K562 (cell line): ENCODE results near the gene P4HTM. TPM values are rescaled to one million over a fixed set of nuclear protein-coding genes. Genes with fewer than 3 reads are reported as not detected.

Experiments
- ARID4B ChIP-seq: sonication (generic); formaldehyde crosslinking; IDR thresholded peaks from 2 replicates; pipeline ENCODE4 v1.8.0; 2022; ENCODE audit warnings: mild to moderate bottlenecking, missing genetic modification reagents
- BHLHE40 ChIP-seq: IDR thresholded peaks from 2 replicates; pipeline ENCODE4 v1.6.1; 2011; ENCODE audit warnings: low read length, improper control_type of control experiment
- ESRRA ChIP-seq: fragments of 450-650 bp; IDR thresholded peaks from 2 replicates; pipeline ENCODE4 v1.6.1; 2014; ENCODE audit warnings: low read depth, mild to moderate bottlenecking, moderate library complexity, borderline replicate concordance
- ETV5 ChIP-seq: sonication (generic); formaldehyde crosslinking; IDR thresholded peaks from 2 replicates; pipeline ENCODE4 v1.4.0; 2020; ENCODE audit warnings: low read depth, mild to moderate bottlenecking, missing genetic modification reagents
- GTF2F1 ChIP-seq: IDR thresholded peaks from 2 replicates; pipeline ENCODE4 v1.6.1; 2011; ENCODE audit warnings: low read depth, low read length, improper control_type of control experiment
- MED1 ChIP-seq: sonication (generic); formaldehyde crosslinking; IDR thresholded peaks from 2 replicates; pipeline ENCODE4 v1.8.1; 2023; ENCODE audit warnings: missing genetic modification reagents, borderline replicate concordance
- PCBP2 ChIP-seq: fragments of 200-400 bp; formaldehyde crosslinking; IDR thresholded peaks from 2 replicates; pipeline ENCODE4 v1.6.1; 2018; ENCODE audit warnings: low read length, low read depth, mild to moderate bottlenecking, moderate library complexity; ENCODE audit not compliant: poor library complexity, severe bottlenecking
- RBM17 ChIP-seq: fragments of 200-400 bp; formaldehyde crosslinking; IDR thresholded peaks from 2 replicates; pipeline ENCODE4 v1.6.1; 2017; ENCODE audit warnings: low read depth, mild to moderate bottlenecking, low read length, borderline replicate concordance
- TAF15 ChIP-seq: fragments of 200-400 bp; formaldehyde crosslinking; IDR thresholded peaks from 2 replicates; pipeline ENCODE4 v1.6.1; 2017; ENCODE audit warnings: mild to moderate bottlenecking, low read depth, low read length, moderate library complexity
- ZNF431 ChIP-seq: sonication (generic); formaldehyde crosslinking; IDR thresholded peaks from 2 replicates; pipeline ENCODE4 v1.8.0; 2022; ENCODE audit warnings: mild to moderate bottlenecking, missing genetic modification reagents
- polyA plus RNA-seq, 8 experiments: library from polyadenylated mRNA; depleted of rRNA in 4 of 8; stranded (reverse) in 5 of 8; unstranded in 3 of 8; fragments of >200 nt; fragmentation: Nextera tagmentation in 2 of 8; fragmentation: Illumina TruSeq in 1 of 8; extraction: Ambion mirVana in 2 of 8; extraction: Trizol in 1 of 8; gene quantifications; 2 replicates each; pipeline versions ENCODE4 v1.2.1 to v1.2.3, GENCODE V29; 2011 to 2014; ENCODE audit warnings: inconsistent platforms in 1 of 8, missing spikeins in 1 of 8
- total RNA-seq, 7 experiments: library from RNA; depleted of rRNA in 6 of 7; stranded (reverse); fragments of >200 nt in 6 of 7; fragmentation: Illumina TruSeq in 2 of 7; extraction: Trizol in 2 of 7; gene quantifications; 2 replicates each; pipeline versions ENCODE4 v1.2.1 to v1.2.3, GENCODE V29; 2011 to 2021; ENCODE audit warnings: low replicate concordance in 1 of 7
- TF ChIP-seq, protein P1 (sequence below): fragments of 450-650 bp; IDR thresholded peaks from 2 replicates; pipeline ENCODE4 v1.6.1; 2016; ENCODE audit warnings: low read depth

Gene P4HTM
- total and polyA plus RNA-seq, 9 of the 15 experiments (the other 6 are each of a cell fraction or from before 2014, with no cell fraction given): 0.09 to 0.66 (median 0.25) TPM; not detected in 2

DNA sequence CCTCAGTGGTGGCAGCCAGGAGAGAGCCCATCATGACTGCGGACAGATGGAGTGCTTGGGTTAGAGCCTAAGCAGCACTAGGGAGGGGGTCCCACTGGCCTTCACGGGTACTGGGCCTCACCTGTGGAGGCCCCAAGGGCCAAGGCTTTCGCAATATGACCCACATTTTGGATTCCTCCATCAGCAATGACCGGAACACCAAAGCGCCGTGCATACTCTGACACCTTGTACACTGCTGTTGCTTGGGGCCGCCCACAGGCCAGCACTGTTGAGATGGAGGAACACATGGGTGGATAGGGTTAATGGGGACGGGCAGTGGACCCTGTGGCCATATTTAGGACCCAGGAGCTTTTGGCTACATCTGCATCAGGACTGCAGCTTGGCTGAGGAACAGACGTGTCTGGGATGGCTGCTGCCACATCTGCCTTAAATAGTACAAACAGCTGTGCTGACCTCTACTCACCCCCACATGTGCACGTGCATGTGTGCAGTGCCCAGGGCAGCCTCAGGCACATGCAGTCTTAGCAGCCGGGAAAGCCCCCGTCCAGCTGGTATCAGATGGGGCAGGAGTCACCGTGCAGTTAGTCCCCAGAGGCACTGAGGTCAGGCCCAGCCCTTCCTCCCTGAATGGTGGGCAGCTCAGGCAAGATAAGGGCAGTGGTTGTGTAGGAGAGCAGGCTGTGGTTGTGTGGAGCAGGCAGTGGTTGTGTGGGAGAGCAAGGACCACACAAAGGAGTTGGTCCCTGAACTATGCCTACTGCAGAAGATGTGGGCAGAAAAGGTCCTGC lies 35.2 kb downstream of the P4HTM start (continued):
- TF ChIP-seq GTF2F1: no peak
- no peak for TF ChIP-seq ESRRA
- TF ChIP-seq, protein P1, sequence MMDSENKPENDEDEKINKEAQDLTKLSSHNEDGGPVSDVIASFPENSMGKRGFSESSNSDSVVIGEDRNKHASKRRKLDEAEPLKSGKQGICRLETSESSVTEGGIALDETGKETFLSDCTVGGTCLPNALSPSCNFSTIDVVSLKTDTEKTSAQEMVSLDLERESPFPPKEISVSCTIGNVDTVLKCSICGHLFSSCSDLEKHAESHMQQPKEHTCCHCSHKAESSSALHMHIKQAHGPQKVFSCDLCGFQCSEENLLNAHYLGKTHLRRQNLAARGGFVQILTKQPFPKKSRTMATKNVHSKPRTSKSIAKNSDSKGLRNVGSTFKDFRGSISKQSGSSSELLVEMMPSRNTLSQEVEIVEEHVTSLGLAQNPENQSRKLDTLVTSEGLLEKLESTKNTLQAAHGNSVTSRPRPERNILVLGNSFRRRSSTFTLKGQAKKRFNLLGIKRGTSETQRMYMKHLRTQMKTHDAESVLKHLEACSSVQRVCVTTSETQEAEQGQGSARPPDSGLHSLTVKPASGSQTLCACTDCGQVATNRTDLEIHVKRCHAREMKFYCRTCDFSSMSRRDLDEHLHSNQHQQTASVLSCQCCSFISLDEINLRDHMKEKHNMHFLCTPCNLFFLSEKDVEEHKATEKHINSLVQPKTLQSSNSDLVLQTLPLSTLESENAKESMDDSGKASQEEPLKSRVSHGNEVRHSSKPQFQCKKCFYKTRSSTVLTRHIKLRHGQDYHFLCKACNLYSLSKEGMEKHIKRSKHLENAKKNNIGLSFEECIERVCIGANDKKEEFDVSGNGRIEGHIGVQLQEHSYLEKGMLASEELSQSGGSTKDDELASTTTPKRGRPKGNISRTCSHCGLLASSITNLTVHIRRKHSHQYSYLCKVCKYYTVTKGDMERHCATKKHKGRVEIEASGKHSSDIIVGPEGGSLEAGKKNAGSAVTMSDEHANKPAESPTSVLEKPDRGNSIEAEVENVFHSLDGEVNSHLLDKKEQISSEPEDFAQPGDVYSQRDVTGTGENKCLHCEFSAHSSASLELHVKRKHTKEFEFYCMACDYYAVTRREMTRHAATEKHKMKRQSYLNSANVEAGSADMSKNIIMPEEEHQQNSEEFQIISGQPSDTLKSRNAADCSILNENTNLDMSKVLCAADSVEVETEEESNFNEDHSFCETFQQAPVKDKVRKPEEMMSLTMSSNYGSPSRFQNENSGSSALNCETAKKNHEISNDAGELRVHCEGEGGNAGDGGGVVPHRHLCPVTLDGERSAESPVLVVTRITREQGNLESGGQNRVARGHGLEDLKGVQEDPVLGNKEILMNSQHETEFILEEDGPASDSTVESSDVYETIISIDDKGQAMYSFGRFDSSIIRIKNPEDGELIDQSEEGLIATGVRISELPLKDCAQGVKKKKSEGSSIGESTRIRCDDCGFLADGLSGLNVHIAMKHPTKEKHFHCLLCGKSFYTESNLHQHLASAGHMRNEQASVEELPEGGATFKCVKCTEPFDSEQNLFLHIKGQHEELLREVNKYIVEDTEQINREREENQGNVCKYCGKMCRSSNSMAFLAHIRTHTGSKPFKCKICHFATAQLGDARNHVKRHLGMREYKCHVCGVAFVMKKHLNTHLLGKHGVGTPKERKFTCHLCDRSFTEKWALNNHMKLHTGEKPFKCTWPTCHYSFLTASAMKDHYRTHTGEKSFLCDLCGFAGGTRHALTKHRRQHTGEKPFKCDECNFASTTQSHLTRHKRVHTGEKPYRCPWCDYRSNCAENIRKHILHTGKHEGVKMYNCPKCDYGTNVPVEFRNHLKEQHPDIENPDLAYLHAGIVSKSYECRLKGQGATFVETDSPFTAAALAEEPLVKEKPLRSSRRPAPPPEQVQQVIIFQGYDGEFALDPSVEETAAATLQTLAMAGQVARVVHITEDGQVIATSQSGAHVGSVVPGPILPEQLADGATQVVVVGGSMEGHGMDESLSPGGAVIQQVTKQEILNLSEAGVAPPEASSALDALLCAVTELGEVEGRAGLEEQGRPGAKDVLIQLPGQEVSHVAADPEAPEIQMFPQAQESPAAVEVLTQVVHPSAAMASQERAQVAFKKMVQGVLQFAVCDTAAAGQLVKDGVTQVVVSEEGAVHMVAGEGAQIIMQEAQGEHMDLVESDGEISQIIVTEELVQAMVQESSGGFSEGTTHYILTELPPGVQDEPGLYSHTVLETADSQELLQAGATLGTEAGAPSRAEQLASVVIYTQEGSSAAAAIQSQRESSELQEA: no peak
- TF ChIP-seq ZNF431 (CRISPR knock-in tag): no peak
- no peak for TF ChIP-seq ARID4B
- TF ChIP-seq RBM17: no peak
- no peak for TF ChIP-seq ETV5
- no peak for TF ChIP-seq MED1 (CRISPR knock-in tag)
- TF ChIP-seq TAF15: no peak
- TF ChIP-seq PCBP2: no peak
- TF ChIP-seq BHLHE40: peak; percentile 79
